Measurements from ENCODE around the gene CADM1. TPM values are rescaled to one million over a fixed set of nuclear protein-coding genes. Genes with fewer than 3 reads are reported as not detected.

CADM1 gene
- polyA plus RNA-seq, 1 donor (not counting 4 experiments of a cell fraction or from before 2014, with no cell fraction given), result 9.5 TPM

DNA sequence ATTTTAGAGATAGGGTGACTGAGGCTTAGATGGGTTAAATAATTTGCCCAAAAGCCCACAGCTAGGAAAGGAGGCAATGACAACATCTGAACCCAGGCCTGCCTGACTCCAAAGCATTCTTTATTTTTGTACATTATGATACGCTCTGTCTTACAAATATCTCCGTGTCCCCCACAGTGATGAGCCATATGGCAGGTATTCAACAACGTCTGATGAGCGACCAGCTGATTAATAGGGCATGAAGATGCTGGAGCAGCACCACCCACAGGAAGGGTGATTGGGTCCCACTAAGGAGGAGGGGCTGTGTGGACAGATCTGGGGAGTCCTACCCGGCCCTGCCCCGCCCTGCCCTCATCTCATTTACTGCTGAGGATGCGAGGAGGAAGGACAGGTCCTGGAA, 380.6 kb downstream of the CADM1 start:
- Histone ChIP-seq H3K36me3 (ENCODE audit: control insufficient read depth in 2 of 2, extremely low read depth in 1 of 2, insufficient read depth in 2 of 2, low read length in 2 of 2) (no peaks in the 10 kb centered on the region), H3K9me3 (ENCODE audit: control insufficient read depth, low read depth, low read length) (no peaks in the 10 kb centered on the region), H3K9ac (ENCODE audit: control insufficient read depth, extremely low read depth, insufficient read depth, low read length) (no peak overlapping the region), H3K27me3 (ENCODE audit: control insufficient read depth, extremely low read depth, insufficient read depth, low read length) (no peaks in the 10 kb centered on the region), H3K4me2 (ENCODE audit: control insufficient read depth, extremely low read depth, insufficient read depth, low read depth, low read length) (no peak overlapping the region), H3K4me1 (ENCODE audit: control insufficient read depth, extremely low read depth, insufficient read depth, low read length) (no peaks in the 10 kb centered on the region), H2AFZ (ENCODE audit: control insufficient read depth, low read length) (no peak overlapping the region), H3K27ac (ENCODE audit: control insufficient read depth, insufficient read depth, low read length) (no peak overlapping the region), H3K9me1 (ENCODE audit: control insufficient read depth, extremely low read depth, insufficient read depth, low read length) (no peaks in the 10 kb centered on the region), H3K4me3 (ENCODE audit: control insufficient read depth in 2 of 3, extremely low read depth in 1 of 3, insufficient read depth in 2 of 3, low read depth in 1 of 3, low read length in 3 of 3) (no peak overlapping the region), H3K79me2 (ENCODE audit: control insufficient read depth, insufficient read depth, low read length) (no peaks in the 10 kb centered on the region), H4K20me1 (ENCODE audit: control insufficient read depth, extremely low read depth, insufficient read depth, low read length) (no peaks in the 10 kb centered on the region)
- FAIRE-seq, result no peak
- TF ChIP-seq, protein P1, sequence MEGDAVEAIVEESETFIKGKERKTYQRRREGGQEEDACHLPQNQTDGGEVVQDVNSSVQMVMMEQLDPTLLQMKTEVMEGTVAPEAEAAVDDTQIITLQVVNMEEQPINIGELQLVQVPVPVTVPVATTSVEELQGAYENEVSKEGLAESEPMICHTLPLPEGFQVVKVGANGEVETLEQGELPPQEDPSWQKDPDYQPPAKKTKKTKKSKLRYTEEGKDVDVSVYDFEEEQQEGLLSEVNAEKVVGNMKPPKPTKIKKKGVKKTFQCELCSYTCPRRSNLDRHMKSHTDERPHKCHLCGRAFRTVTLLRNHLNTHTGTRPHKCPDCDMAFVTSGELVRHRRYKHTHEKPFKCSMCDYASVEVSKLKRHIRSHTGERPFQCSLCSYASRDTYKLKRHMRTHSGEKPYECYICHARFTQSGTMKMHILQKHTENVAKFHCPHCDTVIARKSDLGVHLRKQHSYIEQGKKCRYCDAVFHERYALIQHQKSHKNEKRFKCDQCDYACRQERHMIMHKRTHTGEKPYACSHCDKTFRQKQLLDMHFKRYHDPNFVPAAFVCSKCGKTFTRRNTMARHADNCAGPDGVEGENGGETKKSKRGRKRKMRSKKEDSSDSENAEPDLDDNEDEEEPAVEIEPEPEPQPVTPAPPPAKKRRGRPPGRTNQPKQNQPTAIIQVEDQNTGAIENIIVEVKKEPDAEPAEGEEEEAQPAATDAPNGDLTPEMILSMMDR (optimal IDR thresholded peaks at IDR 0.05 in 1 of 3, IDR thresholded peaks at IDR 0.05 in 1 of 3, conservative IDR thresholded peaks at IDR 0.05 in 1 of 3; ENCODE audit: extremely low read depth in 1 of 3, insufficient read depth in 2 of 3, low read length in 3 of 3), result no peak
- TF ChIP-seq EZH2 (IDR thresholded peaks at IDR 0.05; ENCODE audit: low read length), result no peak
- dilution Hi-C loops (cut with MboI; ENCODE audit: extremely low pct_ligation_motif_present, low sequenced_read_pairs), result no loop called here
- no peak for DNase-seq (ENCODE audit: low read depth, low spot score)

DNA sequence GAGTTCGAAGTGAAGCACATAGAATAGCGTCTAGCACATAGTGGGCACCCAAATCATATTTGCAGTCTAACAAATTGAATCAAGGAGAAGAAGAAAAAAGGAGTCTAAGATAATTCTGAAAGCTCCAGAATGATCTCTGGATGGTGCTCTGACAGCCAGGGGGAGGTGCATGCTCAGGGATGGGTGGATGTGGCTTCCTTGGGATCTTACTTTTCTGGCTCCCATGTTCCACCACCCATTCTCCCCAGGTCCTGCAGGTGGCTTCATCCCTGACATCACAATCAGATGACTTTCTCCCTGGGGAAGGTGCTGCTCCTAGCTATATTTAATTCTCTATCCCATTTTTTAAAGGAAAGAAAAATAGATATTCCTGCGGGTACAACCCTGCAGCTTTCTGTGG, 381.9 kb downstream of the CADM1 start:
- Histone ChIP-seq H3K9ac (ENCODE audit: control insufficient read depth, extremely low read depth, insufficient read depth, low read length) (no peak overlapping the region), H4K20me1 (ENCODE audit: control insufficient read depth, extremely low read depth, insufficient read depth, low read length) (no peaks in the 10 kb centered on the region), H3K4me2 (ENCODE audit: control insufficient read depth, extremely low read depth, insufficient read depth, low read depth, low read length) (no peak overlapping the region), H3K4me3 (ENCODE audit: control insufficient read depth in 2 of 3, extremely low read depth in 1 of 3, insufficient read depth in 2 of 3, low read depth in 1 of 3, low read length in 3 of 3) (no peak overlapping the region), H3K27ac (ENCODE audit: control insufficient read depth, insufficient read depth, low read length) (no peak overlapping the region), H3K9me1 (ENCODE audit: control insufficient read depth, extremely low read depth, insufficient read depth, low read length) (no peaks in the 10 kb centered on the region), H3K4me1 (ENCODE audit: control insufficient read depth, extremely low read depth, insufficient read depth, low read length) (no peaks in the 10 kb centered on the region), H3K27me3 (ENCODE audit: control insufficient read depth, extremely low read depth, insufficient read depth, low read length) (no peaks in the 10 kb centered on the region), H3K36me3 (ENCODE audit: control insufficient read depth in 2 of 2, extremely low read depth in 1 of 2, insufficient read depth in 2 of 2, low read length in 2 of 2) (no peaks in the 10 kb centered on the region), H3K9me3 (ENCODE audit: control insufficient read depth, low read depth, low read length) (no peaks in the 10 kb centered on the region), H2AFZ (ENCODE audit: control insufficient read depth, low read length) (no peak overlapping the region), H3K79me2 (ENCODE audit: control insufficient read depth, insufficient read depth, low read length) (no peaks in the 10 kb centered on the region)
- TF ChIP-seq, protein P1 (optimal IDR thresholded peaks at IDR 0.05 in 1 of 3, IDR thresholded peaks at IDR 0.05 in 1 of 3, conservative IDR thresholded peaks at IDR 0.05 in 1 of 3; ENCODE audit: extremely low read depth in 1 of 3, insufficient read depth in 2 of 3, low read length in 3 of 3), result no peak
- TF ChIP-seq EZH2 (IDR thresholded peaks at IDR 0.05; ENCODE audit: low read length), result no peak
- no peak for FAIRE-seq
- dilution Hi-C loops (cut with MboI; ENCODE audit: extremely low pct_ligation_motif_present, low sequenced_read_pairs), result no loop called here
- no peak for DNase-seq (ENCODE audit: low read depth, low spot score)

Small RNA genes lying within 50 kb of the gene (small RNA-seq; reads per million reads assigned to genes)
- gene RF01293 (ENCODE audit: insufficient read length in 3 of 3, low read depth in 3 of 3, low replicate concordance in 1 of 3), result 0 reads per million in 3 experiments

Measured in keratinocyte (primary cell).